Calu3 (cell line): ENCODE data around the gene C12orf75. TPM values are rescaled to one million over a fixed set of nuclear protein-coding genes. Genes with fewer than 3 reads are reported as not detected.

ENCODE experiments used
- BruUV-seq: library from RNA; stranded (reverse); fragments of 400-500 nt; replicated peaks from 2 replicates; lab custom pipeline; 2021; lab: Mats Ljungman, UMichigan
- CTCF ChIA-PET: fragments of 300-600 bp; sonication (Branson Sonifier 250); formaldehyde crosslinking; loops from one replicate; lab custom pipeline; 2022; ENCODE audit warnings: antibody characterized with exemption; lab: Charles Lee
- DNase-seq: peaks from one replicate; pipeline ENCODE4 v3.0.0; 2022
- H3K27ac Mint-ChIP-seq: one replicate; pipeline ENCODE4 v1.8.0; 2022; ENCODE audit warnings: mixed read lengths; ENCODE audit not compliant: unreplicated experiment
- H3K27me3 Mint-ChIP-seq: one replicate; pipeline ENCODE4 v1.8.0; 2022; ENCODE audit warnings: mixed read lengths; ENCODE audit not compliant: unreplicated experiment
- H3K36me3 Mint-ChIP-seq: one replicate; pipeline ENCODE4 v1.8.0; 2022; ENCODE audit warnings: mild to moderate bottlenecking, moderate library complexity, mixed read lengths; ENCODE audit not compliant: insufficient read depth, unreplicated experiment
- H3K4me1 Mint-ChIP-seq: one replicate; pipeline ENCODE4 v1.8.0; 2022; ENCODE audit warnings: mild to moderate bottlenecking, low read depth, mixed read lengths; ENCODE audit not compliant: unreplicated experiment
- H3K4me3 Mint-ChIP-seq: one replicate; pipeline ENCODE4 v1.8.0; 2022; ENCODE audit warnings: mild to moderate bottlenecking, low read depth, moderate library complexity, mixed read lengths; ENCODE audit not compliant: unreplicated experiment
- H3K9me3 Mint-ChIP-seq: one replicate; pipeline ENCODE4 v1.8.0; 2022; ENCODE audit warnings: low read depth, mixed read lengths; ENCODE audit not compliant: unreplicated experiment
- CTCF ChIP-seq: fragments of 200-600 bp; IDR thresholded peaks from one replicate; pipeline ENCODE4 v1.8.0; 2022; ENCODE audit warnings: antibody characterized with exemption; ENCODE audit not compliant: unreplicated experiment
- intact Hi-C: fragments of 100-400 bp; cut with micrococcal nuclease; formaldehyde crosslinking; loops from one replicate; pipeline ENCODE4 v1.10.0; 2022; ENCODE audit not compliant: unreplicated experiment
- total RNA-seq: library from RNA; stranded (reverse); gene quantifications from 2 replicates; pipeline ENCODE4 v1.2.3, GENCODE V29; 2022

Gene C12orf75
- total RNA-seq, 1 experiment from 2014 or later: 363 TPM

- CTCF ChIA-PET: no interaction called here
- peaks cover 6% of the 10 kb centered on the region for H3K9me3 Mint-ChIP-seq
- no TSS peak for BruUV-seq
- H3K27me3 Mint-ChIP-seq: no peaks in the 10 kb centered on the region
- H3K36me3 Mint-ChIP-seq: peaks cover 8% of the 10 kb centered on the region
- H3K27ac Mint-ChIP-seq: no peak overlapping the region
- no peak for DNase-seq
- peaks cover 60% of the 10 kb centered on the region for H3K4me1 Mint-ChIP-seq
- no peak overlapping the region for H3K4me3 Mint-ChIP-seq
- intact Hi-C loops: no loop called here
- TF ChIP-seq CTCF: no peak
Observed at GRCh38 chr12:105352940-105353635, 22.6 kb downstream of the C12orf75 start.

GRCh38 chr12:105355752-105356151 lies 25.3 kb downstream of the C12orf75 start:
- Mint-ChIP-seq H3K36me3 (peaks cover 24% of the 10 kb centered on the region), H3K4me1 (peaks cover 52% of the 10 kb centered on the region), H3K4me3 (no peak overlapping the region), H3K9me3 (peaks cover 6% of the 10 kb centered on the region), H3K27ac (peak overlapping the region; percentile 51), H3K27me3 (no peaks in the 10 kb centered on the region)
- DNase-seq: no peak
- no TSS peak for BruUV-seq
- intact Hi-C loops: no loop called here
- CTCF ChIA-PET: interaction anchor here (0.6 to 1.3 kb wide), 2 partner anchors 23 to 59 kb away, joined by 4 to 6 read pairs; no protein-coding TSS in a partner anchor
- no peak for TF ChIP-seq CTCF

GRCh38 chr12:105357162-105357691 lies 26.7 kb downstream of the C12orf75 start:
- no peak overlapping the region for H3K27ac Mint-ChIP-seq
- CTCF ChIA-PET: no interaction called here
- no peak for TF ChIP-seq CTCF
- peaks cover 43% of the 10 kb centered on the region for H3K4me1 Mint-ChIP-seq
- H3K4me3 Mint-ChIP-seq: no peak overlapping the region
- peaks cover 6% of the 10 kb centered on the region for H3K9me3 Mint-ChIP-seq
- H3K36me3 Mint-ChIP-seq: peaks cover 31% of the 10 kb centered on the region
- H3K27me3 Mint-ChIP-seq: no peaks in the 10 kb centered on the region
- DNase-seq: no peak
- intact Hi-C loops: no loop called here
- no TSS peak for BruUV-seq

GRCh38 chr12:105358789-105359188 lies 28.3 kb downstream of the C12orf75 start:
- H3K27ac Mint-ChIP-seq: no peak overlapping the region
- intact Hi-C loops: no loop called here
- BruUV-seq: no TSS peak

More at GRCh38 chr12:105358789-105359188, 28.3 kb downstream of the C12orf75 start:
- H3K4me1 Mint-ChIP-seq: peaks cover 44% of the 10 kb centered on the region
- TF ChIP-seq CTCF: no peak
- DNase-seq: no peak
- H3K4me3 Mint-ChIP-seq: no peak overlapping the region
- no peaks in the 10 kb centered on the region for H3K27me3 Mint-ChIP-seq
- CTCF ChIA-PET: no interaction called here
- peaks cover 40% of the 10 kb centered on the region for H3K36me3 Mint-ChIP-seq
- H3K9me3 Mint-ChIP-seq: peaks cover 6% of the 10 kb centered on the region
